A549 treated with dexamethasone at 1 μM for 4 hours (cell line): ENCODE data around the gene SGCG. TPM values are rescaled to one million over a fixed set of nuclear protein-coding genes. Genes with fewer than 3 reads are reported as not detected.

Experiments
- total RNA-seq: library from RNA; stranded (reverse); fragments of 200-300 nt; extraction: Qiagen RNA extraction; gene quantifications from 5 replicates; pipeline ENCODE4 v1.2.3, GENCODE V29; 2022

The SGCG gene
- total RNA-seq = not detected in 5 replicates

GRCh38 chr13:23180711-23181110 lies at the start of gene SGCG:
Gene SGCG (plus strand): TSS chr13:23180979. CDS start chr13:23203695, 22,716 bp downstream.

